Measurements from ENCODE around the gene PHF21A. TPM values are rescaled to one million over a fixed set of nuclear protein-coding genes. Genes with fewer than 3 reads are reported as not detected.
A peak's percentile ranks its signal among the peaks of the same experiment; 100 is the strongest.

PHF21A gene
- total and polyA plus RNA-seq, 4 donors: 3.6 to 8.5 (median 6.2) TPM

- TF ChIP-seq NR2F2 (IDR thresholded peaks at IDR 0.05) (no peak), HNF4G (IDR thresholded peaks at IDR 0.05) (no peak), RAD21 (IDR thresholded peaks at IDR 0.05) (no peak), EGR1 (IDR thresholded peaks at IDR 0.05; ENCODE audit: low read depth in 2 of 2) (no peak), RXRA (IDR thresholded peaks at IDR 0.05) (no peak), JUND (IDR thresholded peaks at IDR 0.05) (no peak), GABPA (IDR thresholded peaks at IDR 0.05 in 1 of 2, conservative IDR thresholded peaks at IDR 0.05 in 1 of 2) (no peak)
- TF ChIP-seq, protein P1, sequence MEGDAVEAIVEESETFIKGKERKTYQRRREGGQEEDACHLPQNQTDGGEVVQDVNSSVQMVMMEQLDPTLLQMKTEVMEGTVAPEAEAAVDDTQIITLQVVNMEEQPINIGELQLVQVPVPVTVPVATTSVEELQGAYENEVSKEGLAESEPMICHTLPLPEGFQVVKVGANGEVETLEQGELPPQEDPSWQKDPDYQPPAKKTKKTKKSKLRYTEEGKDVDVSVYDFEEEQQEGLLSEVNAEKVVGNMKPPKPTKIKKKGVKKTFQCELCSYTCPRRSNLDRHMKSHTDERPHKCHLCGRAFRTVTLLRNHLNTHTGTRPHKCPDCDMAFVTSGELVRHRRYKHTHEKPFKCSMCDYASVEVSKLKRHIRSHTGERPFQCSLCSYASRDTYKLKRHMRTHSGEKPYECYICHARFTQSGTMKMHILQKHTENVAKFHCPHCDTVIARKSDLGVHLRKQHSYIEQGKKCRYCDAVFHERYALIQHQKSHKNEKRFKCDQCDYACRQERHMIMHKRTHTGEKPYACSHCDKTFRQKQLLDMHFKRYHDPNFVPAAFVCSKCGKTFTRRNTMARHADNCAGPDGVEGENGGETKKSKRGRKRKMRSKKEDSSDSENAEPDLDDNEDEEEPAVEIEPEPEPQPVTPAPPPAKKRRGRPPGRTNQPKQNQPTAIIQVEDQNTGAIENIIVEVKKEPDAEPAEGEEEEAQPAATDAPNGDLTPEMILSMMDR (IDR thresholded peaks at IDR 0.05; ENCODE audit: low read depth, low read length, missing input control): no peak
- TF ChIP-seq, protein P2, sequence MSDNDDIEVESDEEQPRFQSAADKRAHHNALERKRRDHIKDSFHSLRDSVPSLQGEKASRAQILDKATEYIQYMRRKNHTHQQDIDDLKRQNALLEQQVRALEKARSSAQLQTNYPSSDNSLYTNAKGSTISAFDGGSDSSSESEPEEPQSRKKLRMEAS (IDR thresholded peaks at IDR 0.05): no peak
- no peaks in the 10 kb centered on the region for H3K27me3 ChIP-seq (ENCODE audit: control insufficient read depth in 4 of 4, insufficient read depth in 4 of 4, low read length in 3 of 4)
- WGBS: 74% methylated on average over 22 of the region's 22 CpGs
- peak overlapping the region; percentile 77 to 80 for H3K27ac ChIP-seq (ENCODE audit: low read depth in 1 of 2, low read length in 2 of 2)
- peaks cover 16 to 32% (median 18%) of the 10 kb centered on the region in 4 donors for H3K36me3 ChIP-seq (ENCODE audit: control insufficient read depth in 4 of 4, insufficient read depth in 3 of 4, low read depth in 1 of 4, low read length in 3 of 4)
- peak overlapping the region in 2 of 3 donors; percentile 9 to 20 for H3K4me3 ChIP-seq (ENCODE audit: low read depth in 1 of 3, low read length in 3 of 3)
- peaks cover 12 to 59% (median 47%) of the 10 kb centered on the region in 4 donors for H3K4me1 ChIP-seq (ENCODE audit: control insufficient read depth in 4 of 4, insufficient read depth in 4 of 4, low read length in 3 of 4)
- DNase-seq (ENCODE audit: low spot score): no peak
- H3K9me3 ChIP-seq (ENCODE audit: control insufficient read depth in 4 of 4, low read length in 3 of 4): no peaks in the 10 kb centered on the region
- no peak overlapping the region for H3K9ac ChIP-seq (ENCODE audit: low read depth in 1 of 2, low read length in 2 of 2)
Measured at GRCh38 chr11:45913942-45914635, 207.2 kb downstream of the PHF21A start.

DNA sequence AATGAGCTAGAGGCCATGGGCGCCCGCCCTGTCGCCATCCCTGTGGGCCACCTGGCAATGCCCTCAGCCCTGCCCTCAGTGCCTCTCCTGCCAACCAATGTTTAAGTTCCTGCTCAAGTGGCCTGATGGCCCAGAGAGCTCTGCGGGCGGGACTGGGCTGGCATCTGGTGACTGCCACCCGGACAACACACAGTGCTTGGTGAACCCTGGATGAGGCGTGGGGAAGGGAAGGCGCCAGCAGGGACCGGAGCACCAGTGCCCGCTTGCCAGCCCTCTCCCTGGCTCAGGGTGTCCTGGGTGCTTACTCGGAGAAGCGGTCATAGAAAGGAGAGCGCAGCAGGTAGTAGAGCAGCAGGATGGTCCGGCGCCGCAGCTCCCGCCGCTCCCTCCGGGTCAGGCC, 207.7 kb downstream of the PHF21A start:
- WGBS: 52% methylated on average over 19 of the region's 19 CpGs
- Histone ChIP-seq H3K36me3 (ENCODE audit: control insufficient read depth in 4 of 4, insufficient read depth in 3 of 4, low read depth in 1 of 4, low read length in 3 of 4) (peaks cover 16 to 32% (median 18%) of the 10 kb centered on the region in 4 donors), H3K4me1 (ENCODE audit: control insufficient read depth in 4 of 4, insufficient read depth in 4 of 4, low read length in 3 of 4) (peaks cover 12 to 59% (median 46%) of the 10 kb centered on the region in 4 donors), H3K27me3 (ENCODE audit: control insufficient read depth in 4 of 4, insufficient read depth in 4 of 4, low read length in 3 of 4) (no peaks in the 10 kb centered on the region), H3K27ac (ENCODE audit: low read depth in 1 of 2, low read length in 2 of 2) (peak overlapping the region; percentile 77 to 80), H3K4me3 (ENCODE audit: low read depth in 1 of 3, low read length in 3 of 3) (peak overlapping the region in 2 of 3 donors; percentile 9 to 20), H3K9ac (ENCODE audit: low read depth in 1 of 2, low read length in 2 of 2) (no peak overlapping the region), H3K9me3 (ENCODE audit: control insufficient read depth in 4 of 4, low read length in 3 of 4) (no peaks in the 10 kb centered on the region)
- TF ChIP-seq YY1 (IDR thresholded peaks at IDR 0.05) (peak; percentile 74), EGR1 (IDR thresholded peaks at IDR 0.05; ENCODE audit: low read depth in 2 of 2) (no peak), HNF4A (conservative IDR thresholded peaks at IDR 0.05) (peak in 1 of 2 donors; percentile 48), REST (IDR thresholded peaks at IDR 0.05) (peak; percentile 70), RXRA (IDR thresholded peaks at IDR 0.05) (peak; percentile 57 to 68), ATF3 (IDR thresholded peaks at IDR 0.05) (no peak), GABPA (IDR thresholded peaks at IDR 0.05 in 1 of 2, conservative IDR thresholded peaks at IDR 0.05 in 1 of 2) (peak in 1 of 2 donors; percentile 61), NR2F2 (IDR thresholded peaks at IDR 0.05) (no peak)
- TF ChIP-seq, protein P1 (IDR thresholded peaks at IDR 0.05; ENCODE audit: low read depth, low read length, missing input control): no peak
- no peak for DNase-seq (ENCODE audit: low spot score)
